GM23248 (cell line): ENCODE data around the gene ABCC3.

Experiments
- EZH2 ChIP-seq: fragments of 200-600 bp; sonication (generic); IDR thresholded peaks from 2 replicates; pipeline ENCODE4 v1.6.1; 2018; ENCODE audit warnings: antibody characterized with exemption, mild to moderate bottlenecking; ENCODE audit not compliant: insufficient read depth, poor library complexity, severe bottlenecking
- EZH2phosphoT487 ChIP-seq: fragments of 200-600 bp; sonication (generic); IDR thresholded peaks from 2 replicates; pipeline ENCODE4 v1.6.1; 2018; ENCODE audit warnings: antibody characterized with exemption, moderate library complexity, mild to moderate bottlenecking, low read depth; ENCODE audit not compliant: insufficient read depth

DNA sequence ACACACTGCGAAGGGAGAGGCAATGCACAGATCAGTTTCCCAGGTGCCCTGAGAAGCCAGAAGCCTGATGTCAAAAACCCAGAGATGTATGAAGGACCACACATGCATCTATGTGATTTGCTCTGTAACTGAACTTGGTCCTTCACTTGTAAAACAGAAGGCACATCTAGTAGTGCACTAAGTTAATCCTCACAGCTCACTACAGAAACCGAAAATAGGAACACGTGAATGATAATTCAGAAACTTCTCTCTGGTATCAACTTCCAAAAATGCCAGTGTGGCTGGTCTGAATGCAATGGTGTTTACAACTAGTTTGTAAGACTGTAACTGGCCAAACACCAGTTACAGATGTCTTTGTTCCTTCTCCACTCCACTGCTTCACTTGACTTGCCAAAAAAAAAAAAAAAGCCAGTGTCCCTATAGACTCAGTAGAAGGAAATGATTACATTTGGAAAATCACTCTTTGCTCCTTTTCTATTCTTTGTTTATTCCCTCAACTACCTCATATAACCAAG lies 61.7 kb downstream of the ABCC3 start:
- TF ChIP-seq EZH2, result no peak
- no peak for TF ChIP-seq EZH2phosphoT487
